Islet of Langerhans (tissue), 1 donor: Measurements from ENCODE around the gene BBS9.

Source experiments
- FAIRE-seq: peaks from one replicate; lab custom pipeline; 2011; peaks lifted over from hg19 to GRCh38; lab: Jason Lieb, UNC

Gene BBS9

GRCh38 chr7:33654676-33655075, 525.3 kb downstream of the BBS9 start:
- no peak for FAIRE-seq
